OCI-LY7 (cell line): ENCODE measurements around the gene CDC37L1. TPM values are rescaled to one million over a fixed set of nuclear protein-coding genes. Genes with fewer than 3 reads are reported as not detected.

ENCODE experiments used
- BruUV-seq: library from RNA; stranded (reverse); fragments of 400-500 nt; replicated peaks from 2 replicates; lab custom pipeline; 2021; lab: Mats Ljungman, UMichigan
- CTCF ChIA-PET: fragments of 300-600 bp; sonication (Branson Sonifier 250); formaldehyde crosslinking; loops from one replicate; lab custom pipeline; 2022; ENCODE audit warnings: antibody characterized with exemption; ENCODE audit not compliant: unreplicated experiment; lab: Charles Lee
- POLR2A ChIA-PET: fragments of 300-600 bp; sonication (Branson Sonifier 250); formaldehyde crosslinking; loops from one replicate; lab custom pipeline; 2022; ENCODE audit warnings: antibody characterized with exemption; lab: Charles Lee
- DNase-seq: peaks from one replicate; pipeline ENCODE4 v3.0.0-alpha.2; 2015; ENCODE audit warnings: low spot score
- H2AFZ ChIP-seq: fragments of 200-600 bp; sonication (generic), shearing (Covaris generic); 2 replicates; pipeline ENCODE4 v1.6.1; 2014; ENCODE audit warnings: mild to moderate bottlenecking, antibody characterized with exemption, low read length, moderate library complexity
- H3K27ac ChIP-seq: fragments of 200-600 bp; sonication (generic); 2 replicates; pipeline ENCODE4 v1.5.1; 2014; ENCODE audit warnings: mixed run types, low read depth, mild to moderate bottlenecking, moderate library complexity, low read length, inconsistent platforms; ENCODE audit not compliant: poor library complexity, severe bottlenecking
- H3K36me3 ChIP-seq: fragments of 200-600 bp; sonication (generic); 2 replicates; pipeline ENCODE4 v1.6.1; 2014; ENCODE audit warnings: mild to moderate bottlenecking, antibody characterized with exemption, low read length, moderate library complexity, mixed read lengths; ENCODE audit not compliant: insufficient read depth
- H3K4me1 ChIP-seq: fragments of 200-600 bp; sonication (generic); 2 replicates; pipeline ENCODE4 v1.5.1; 2014; ENCODE audit warnings: mild to moderate bottlenecking, low read length; ENCODE audit not compliant: insufficient read depth, poor library complexity, severe bottlenecking
- H3K4me2 ChIP-seq: fragments of 200-600 bp; sonication (generic); 2 replicates; pipeline ENCODE4 v1.6.1; 2014; ENCODE audit warnings: mild to moderate bottlenecking, low read length
- H3K4me3 ChIP-seq: fragments of 200-600 bp; sonication (generic); 2 replicates; pipeline ENCODE4 v1.5.1; 2014; ENCODE audit warnings: mild to moderate bottlenecking, low read depth, low read length; ENCODE audit not compliant: poor library complexity, severe bottlenecking
- H3K79me2 ChIP-seq: fragments of 200-600 bp; sonication (generic); 2 replicates; pipeline ENCODE4 v1.6.1; 2016; ENCODE audit warnings: low read depth, mild to moderate bottlenecking, low read length, moderate library complexity, mixed read lengths; ENCODE audit not compliant: insufficient read depth
- H3K9me2 ChIP-seq: fragments of 200-600 bp; sonication (generic); 2 replicates; pipeline ENCODE4 v1.6.1; 2016; ENCODE audit warnings: mild to moderate bottlenecking, low read length, mixed read lengths; ENCODE audit not compliant: insufficient read depth
- H3K9me3 ChIP-seq: fragments of 200-600 bp; sonication (generic); 2 replicates; pipeline ENCODE4 v1.6.1; 2014; ENCODE audit warnings: mild to moderate bottlenecking, mixed run types, low read length, mixed read lengths
- H4K20me1 ChIP-seq: fragments of 200-600 bp; sonication (generic); 2 replicates; pipeline ENCODE4 v1.6.1; 2014; ENCODE audit warnings: mild to moderate bottlenecking, antibody characterized with exemption, low read length, moderate library complexity, mixed read lengths; ENCODE audit not compliant: insufficient read depth
- CTCF ChIP-seq: fragments of 200-600 bp; sonication (generic); conservative IDR thresholded peaks from 2 replicates; pipeline ENCODE4 v1.5.1; 2014; ENCODE audit warnings: mild to moderate bottlenecking, antibody characterized with exemption, low read length, moderate library complexity, mixed read lengths
- EZH2phosphoT487 ChIP-seq: fragments of 200-600 bp; sonication (generic); IDR thresholded peaks from 2 replicates; pipeline ENCODE4 v1.6.1; 2018; ENCODE audit warnings: low read depth, borderline replicate concordance, mild to moderate bottlenecking, mixed run types, antibody characterized with exemption, low read length, moderate library complexity, mixed read lengths
- intact Hi-C: fragments of 100-400 bp; cut with micrococcal nuclease; formaldehyde crosslinking; loops from one replicate; pipeline ENCODE4 v1.10.0; 2022; ENCODE audit not compliant: unreplicated experiment
- total RNA-seq, 2 experiments: library from RNA; depleted of rRNA in 1 of 2; stranded (reverse); fragments of >200 nt in 1 of 2; shearing (Covaris generic) in 1 of 2; gene quantifications; 2 replicates each; pipeline ENCODE4 v1.2.3, GENCODE V29; 2014 to 2022

The CDC37L1 gene
- total RNA-seq, 2 experiments from 2014 or later = 9.3 to 11.7 TPM

GRCh38 chr9:4689687-4690104, 10.3 kb downstream of the CDC37L1 start:
- ChIA-PET POLR2A (no interaction called here), CTCF (no interaction called here)
- H3K36me3 ChIP-seq = peaks cover 71% of the 10 kb centered on the region
- no peak overlapping the region for H2AFZ ChIP-seq
- BruUV-seq = no TSS peak
- DNase-seq = no peak
- H3K4me1 ChIP-seq = no peaks in the 10 kb centered on the region
- H3K4me3 ChIP-seq = no peak overlapping the region
- TF ChIP-seq EZH2phosphoT487 (no peak), CTCF (no peak)
- H4K20me1 ChIP-seq = 0 out of 2 replicates have a peak, but pooled peaks cover 3% of the 10 kb centered on the region
- H3K27ac ChIP-seq = no peak overlapping the region
- peaks cover 9% of the 10 kb centered on the region; the same call in 1 of the 2 replicates for H3K79me2 ChIP-seq
- intact Hi-C loops = no loop called here
- no peaks in the 10 kb centered on the region for H3K9me3 ChIP-seq
- no peak overlapping the region for H3K4me2 ChIP-seq
- no peaks in the 10 kb centered on the region for H3K9me2 ChIP-seq

- no peaks in the 10 kb centered on the region for H3K9me3 ChIP-seq
- no peak overlapping the region for H3K27ac ChIP-seq
- no peak for DNase-seq
- peaks cover 71% of the 10 kb centered on the region for H3K36me3 ChIP-seq
- TF ChIP-seq EZH2phosphoT487 (no peak), CTCF (no peak)
- no peaks in the 10 kb centered on the region for H3K4me1 ChIP-seq
- intact Hi-C loops = no loop called here
- H3K4me3 ChIP-seq = no peak overlapping the region
- H3K4me2 ChIP-seq = no peak overlapping the region
- ChIA-PET POLR2A (no interaction called here), CTCF (no interaction called here)
- H3K79me2 ChIP-seq = peaks cover 9% of the 10 kb centered on the region; the same call in 1 of the 2 replicates
- H3K9me2 ChIP-seq = no peaks in the 10 kb centered on the region
- H4K20me1 ChIP-seq = 0 out of 2 replicates have a peak, but pooled peaks cover 3% of the 10 kb centered on the region
- H2AFZ ChIP-seq = no peak overlapping the region
- no TSS peak for BruUV-seq
These were observed 10.8 kb downstream of the CDC37L1 start for GRCh38 chr9:4690144-4690543.

GRCh38 chr9:4691795-4692194, 12.4 kb downstream of the CDC37L1 start:
- Histone ChIP-seq H3K4me3 (no peak overlapping the region), H4K20me1 (no peaks in the 10 kb centered on the region), H2AFZ (no peak overlapping the region), H3K4me1 (no peaks in the 10 kb centered on the region), H3K4me2 (no peak overlapping the region), H3K27ac (no peak overlapping the region), H3K9me3 (no peaks in the 10 kb centered on the region), H3K36me3 (peaks cover 61% of the 10 kb centered on the region), H3K79me2 (peaks cover 3% of the 10 kb centered on the region; the same call in 1 of the 2 replicates), H3K9me2 (no peaks in the 10 kb centered on the region)
- intact Hi-C loops = no loop called here
- DNase-seq = no peak
- CTCF ChIA-PET = no interaction called here
- POLR2A ChIA-PET = interaction anchor here (0.5 to 1.3 kb wide), 5 partner anchors 9 to 487 kb away, joined by 3 to 5 read pairs (median 4); no protein-coding TSS in a partner anchor
- no TSS peak for BruUV-seq
- TF ChIP-seq CTCF (no peak), EZH2phosphoT487 (no peak)
